ENCODE data around the gene HOXD12.

Gene HOXD12

GRCh38 chr2:176093898-176094249 lies 5.7 kb upstream of the HOXD12 start:
- no peak for DNase-seq

GRCh38 chr2:176094349-176094748 lies 5.2 kb upstream of the HOXD12 start:
- no peak for DNase-seq

- DNase-seq, result no peak
Measured at GRCh38 chr2:176095421-176095820, 4.2 kb upstream of the HOXD12 start.

GRCh38 chr2:176096243-176096985 lies 3.2 kb upstream of the HOXD12 start:
- DNase-seq, result no peak

GRCh38 chr2:176096986-176097819 lies 2.4 kb upstream of the HOXD12 start:
- peak in 3 of 4 experiments; percentile 11 to 24 (median 22) for DNase-seq

GRCh38 chr2:176097820-176098365 lies 1.7 kb upstream of the HOXD12 start:
- DNase-seq, result no peak

GRCh38 chr2:176098366-176099158 lies 1.0 kb upstream of the HOXD12 start:
- no peak for DNase-seq

- no peak for DNase-seq
Measured at GRCh38 chr2:176099159-176099727, 352 bp upstream of the HOXD12 start.

GRCh38 chr2:176100547-176101140 lies 1.0 kb downstream of the HOXD12 start:
- no peak for DNase-seq

- DNase-seq, result no peak
Measured at GRCh38 chr2:176101216-176101830, 1.7 kb downstream of the HOXD12 start.

GRCh38 chr2:176101842-176102241 lies 2.2 kb downstream of the HOXD12 start:
- no peak for DNase-seq

GRCh38 chr2:176102309-176102866 lies 2.8 kb downstream of the HOXD12 start:
- no peak for DNase-seq

- DNase-seq, result no peak
Measured at GRCh38 chr2:176103194-176103593, 3.6 kb downstream of the HOXD12 start.

GRCh38 chr2:176103742-176104315 lies 4.2 kb downstream of the HOXD12 start:
- no peak for DNase-seq

- no peak for DNase-seq
Measured at GRCh38 chr2:176104316-176105077, 4.9 kb downstream of the HOXD12 start.

GRCh38 chr2:176105078-176105729 lies 5.6 kb downstream of the HOXD12 start:
- no peak for DNase-seq

GRCh38 chr2:176105730-176106580 lies 6.4 kb downstream of the HOXD12 start:
- no peak for DNase-seq

GRCh38 chr2:176106581-176107539 lies 7.3 kb downstream of the HOXD12 start, which contains the start of gene HOXD11:
TSS of gene HOXD11 (plus strand) at chr2:176107280. CDS start at chr2:176107356, 76 bp downstream.
- no peak for DNase-seq
